ENCODE measurements around the gene CYB5A. TPM values are rescaled to one million over a fixed set of nuclear protein-coding genes. Genes with fewer than 3 reads are reported as not detected.

Gene CYB5A
- polyA plus RNA-seq, 1 of the 3 experiments (the other 2 are of a cell fraction), result 42.1 TPM

GRCh38 chr18:74243127-74243526, 48.6 kb downstream of the CYB5A start (continued):
- no peak for TF ChIP-seq TEAD4 (IDR thresholded peaks at IDR 0.05; ENCODE audit: borderline replicate concordance, insufficient read depth)

GRCh38 chr18:74242438-74243096, 49.2 kb downstream of the CYB5A start:
- H3K79me2 ChIP-seq (ENCODE audit: insufficient read depth), result no peaks in the 10 kb centered on the region
- CTCF ChIA-PET, result interaction anchor here (1.5 to 6.1 kb wide), 2 partner anchors 20 to 100 kb away, joined by 3 to 29 read pairs; no protein-coding TSS in a partner anchor
- H3K4me2 ChIP-seq, result no peak overlapping the region
- H4K20me1 ChIP-seq (ENCODE audit: insufficient read depth), result no peaks in the 10 kb centered on the region
- H3K9ac ChIP-seq, result no peak overlapping the region
- H3F3A ChIP-seq (replicated peaks; ENCODE audit: insufficient read depth), result no peaks in the 10 kb centered on the region
- no peak overlapping the region for H2AFZ ChIP-seq (ENCODE audit: low read depth)
- DNase-seq, result no peak
- peak; percentile 18; the same call in 1 of the 2 replicates for TF ChIP-seq SMC3 (IDR thresholded peaks at IDR 0.05; ENCODE audit: low read depth, low read length)
- TF ChIP-seq NFIC (IDR thresholded peaks at IDR 0.05; ENCODE audit: borderline replicate concordance), result no peak
- no peak for TF ChIP-seq SIN3A (IDR thresholded peaks at IDR 0.05; ENCODE audit: borderline replicate concordance, low read depth, low read length)
- no peak for TF ChIP-seq IRF3 (IDR thresholded peaks at IDR 0.05; ENCODE audit: low read depth, low read length)
- TF ChIP-seq EP300 (IDR thresholded peaks at IDR 0.05; ENCODE audit: borderline replicate concordance in 1 of 2, low read depth in 1 of 2, low read length in 1 of 2), result no peak
- peak; percentile 53 for TF ChIP-seq RAD21 (IDR thresholded peaks at IDR 0.05; ENCODE audit: low read length)
- no peaks in the 10 kb centered on the region; the same call in 1 of the 2 replicates for H3K27me3 ChIP-seq (ENCODE audit: insufficient read depth)
- WGBS (ENCODE audit: low lambda C conversion rate), result 64% methylated on average over 17 of the region's 17 CpGs
- H3K27ac ChIP-seq (ENCODE audit: low read depth in 2 of 2, low read length in 1 of 2), result no peak overlapping the region
- no peaks in the 10 kb centered on the region for H3K9me3 ChIP-seq
- no peak overlapping the region for H3K4me3 ChIP-seq (ENCODE audit: low read depth in 2 of 2, low read length in 1 of 2)
- H3K4me1 ChIP-seq (ENCODE audit: control insufficient read depth in 1 of 2, insufficient read depth in 2 of 2, low read depth in 1 of 2, low read length in 1 of 2), result peaks cover 0 to 7% of the 10 kb centered on the region in 2 experiments; a peak in 1 of 4 replicates
- no peaks in the 10 kb centered on the region for H3K36me3 ChIP-seq (replicated peaks in 1 of 2; ENCODE audit: control insufficient read depth in 1 of 2, insufficient read depth in 2 of 2, low read length in 1 of 2)
- POLR2A ChIA-PET, result no interaction called here
- H3K9me2 ChIP-seq, result no peaks in the 10 kb centered on the region

GRCh38 chr18:74241970-74242369, 49.8 kb downstream of the CYB5A start:
- ChIA-PET CTCF (interaction anchor here (1.2 to 6.1 kb wide), 4 partner anchors 14 to 100 kb away, joined by 3 to 29 read pairs (median 5); no protein-coding TSS in a partner anchor), POLR2A (no interaction called here)
- H4K20me1 ChIP-seq (ENCODE audit: insufficient read depth), result no peaks in the 10 kb centered on the region
- H2AFZ ChIP-seq (ENCODE audit: low read depth), result no peak overlapping the region
- H3K79me2 ChIP-seq (ENCODE audit: insufficient read depth), result no peaks in the 10 kb centered on the region
- H3K4me2 ChIP-seq, result no peak overlapping the region
- H3K9me2 ChIP-seq, result no peaks in the 10 kb centered on the region
- DNase-seq, result no peak
- no peak overlapping the region for H3K4me3 ChIP-seq (ENCODE audit: low read depth in 2 of 2, low read length in 1 of 2)
- no peaks in the 10 kb centered on the region for H3K9me3 ChIP-seq
- H3K27ac ChIP-seq (ENCODE audit: low read depth in 2 of 2, low read length in 1 of 2), result no peak overlapping the region
- WGBS (ENCODE audit: low lambda C conversion rate), result 45% methylated on average over 3 of the region's 3 CpGs
- H3K4me1 ChIP-seq (ENCODE audit: control insufficient read depth in 1 of 2, insufficient read depth in 2 of 2, low read depth in 1 of 2, low read length in 1 of 2), result peaks cover 0 to 7% of the 10 kb centered on the region in 2 experiments; a peak in 1 of 4 replicates
- no peaks in the 10 kb centered on the region; the same call in 1 of the 2 replicates for H3K27me3 ChIP-seq (ENCODE audit: insufficient read depth)
- H3F3A ChIP-seq (replicated peaks; ENCODE audit: insufficient read depth), result no peaks in the 10 kb centered on the region
- H3K36me3 ChIP-seq (replicated peaks in 1 of 2; ENCODE audit: control insufficient read depth in 1 of 2, insufficient read depth in 2 of 2, low read length in 1 of 2), result no peaks in the 10 kb centered on the region
- no peak overlapping the region for H3K9ac ChIP-seq
- TF ChIP-seq CTCF (IDR thresholded peaks at IDR 0.05), result no peak
- TF ChIP-seq SMC3 (IDR thresholded peaks at IDR 0.05; ENCODE audit: low read depth, low read length), result no peak
- no peak for TF ChIP-seq ZBTB33 (IDR thresholded peaks at IDR 0.05; ENCODE audit: borderline replicate concordance, low read depth)
- TF ChIP-seq FOXM1 (IDR thresholded peaks at IDR 0.05; ENCODE audit: low read depth), result no peak
- TF ChIP-seq ELF1 (IDR thresholded peaks at IDR 0.05), result no peak
- no peak for TF ChIP-seq JUND (IDR thresholded peaks at IDR 0.05)
- TF ChIP-seq POLR2AphosphoS5 (IDR thresholded peaks at IDR 0.05; ENCODE audit: low read depth, low read length), result no peak
- TF ChIP-seq EZH2phosphoT487 (IDR thresholded peaks at IDR 0.05; ENCODE audit: borderline replicate concordance, low read depth), result no peak
- TF ChIP-seq NRF1 (IDR thresholded peaks at IDR 0.05; ENCODE audit: low read depth, low read length), result no peak
- no peak for TF ChIP-seq EP300 (IDR thresholded peaks at IDR 0.05; ENCODE audit: borderline replicate concordance in 1 of 2, low read depth in 1 of 2, low read length in 1 of 2)
- no peak for TF ChIP-seq FOSL2 (IDR thresholded peaks at IDR 0.05; ENCODE audit: borderline replicate concordance, low read depth)
- no peak for TF ChIP-seq YY1 (IDR thresholded peaks at IDR 0.05; ENCODE audit: low read depth)
- TF ChIP-seq PBX3 (IDR thresholded peaks at IDR 0.05), result no peak
- TF ChIP-seq TCF12 (IDR thresholded peaks at IDR 0.05), result no peak
